Measurements from ENCODE around the gene TOM1. TPM values are rescaled to one million over a fixed set of nuclear protein-coding genes. Genes with fewer than 3 reads are reported as not detected.

The TOM1 gene
- total RNA-seq, 1 experiment from 2014 or later, result 22.3 TPM

DNA sequence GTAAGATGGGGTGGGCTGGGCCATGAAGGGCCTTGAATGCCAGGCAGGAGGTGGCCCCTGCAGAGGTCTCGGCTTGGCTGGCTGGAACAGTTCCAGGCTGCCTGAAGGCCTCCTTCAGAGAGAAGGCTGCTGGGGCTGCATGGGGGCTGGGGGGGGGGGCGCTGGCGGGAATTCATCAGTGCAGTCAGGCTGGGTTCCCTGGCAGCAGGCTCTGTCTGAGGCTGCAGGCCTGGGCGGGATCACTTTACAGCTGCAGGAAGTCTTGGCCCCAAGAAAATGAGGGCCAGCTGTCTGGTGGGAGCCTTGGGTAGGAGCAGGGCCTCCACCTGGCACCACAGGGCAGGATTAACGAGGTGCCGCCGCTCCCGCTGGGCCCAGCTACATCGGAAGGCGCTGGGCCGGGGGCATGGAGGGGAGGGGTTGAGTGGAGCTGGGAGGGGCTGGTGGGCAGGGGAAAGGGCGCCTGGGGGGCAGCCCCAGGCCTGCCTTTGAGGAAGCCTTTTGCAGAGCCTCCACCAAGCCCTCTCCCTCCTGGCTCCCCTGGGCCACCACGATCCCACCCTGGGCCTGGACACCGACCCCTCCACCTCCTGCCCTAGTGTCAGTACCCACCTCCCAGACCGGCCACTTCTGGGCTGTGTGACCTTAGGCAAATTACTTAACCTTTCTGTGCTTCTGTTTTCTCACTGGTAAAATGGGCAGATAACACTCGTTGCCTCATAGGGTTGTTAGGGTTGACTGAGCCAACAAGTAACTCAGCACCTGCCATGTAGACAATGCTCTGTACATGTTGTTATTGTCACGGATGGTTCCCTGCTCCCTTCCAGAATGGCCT lies 50.2 kb downstream of the TOM1 start:
- DNase-seq, result no peak
- H3K4me2 ChIP-seq (ENCODE audit: insufficient read depth, insufficient read length, low read length), result no peak overlapping the region
- no peak overlapping the region for H3K23ac ChIP-seq (ENCODE audit: insufficient read length, low read depth, low read length)
- TF ChIP-seq CTCF (conservative IDR thresholded peaks at IDR 0.05), result no peak
- H4K5ac ChIP-seq (ENCODE audit: insufficient read length, low read depth, low read length), result no peak overlapping the region
- H4K8ac ChIP-seq (replicated peaks; ENCODE audit: insufficient read length, low read depth, low read length), result no peak overlapping the region
- no peaks in the 10 kb centered on the region for H3K79me2 ChIP-seq (ENCODE audit: insufficient read depth, low read length)
- H2AFZ ChIP-seq (ENCODE audit: low read length), result no peak overlapping the region
- no peak overlapping the region for H3K56ac ChIP-seq (ENCODE audit: insufficient read length, low read depth, low read length)
- H2BK120ac ChIP-seq (ENCODE audit: low read depth, low read length, poor library complexity, severe bottlenecking), result no peak overlapping the region
- peaks cover 7% of the 10 kb centered on the region for H3K23me2 ChIP-seq (ENCODE audit: insufficient read length, low read depth, low read length, poor library complexity, severe bottlenecking)
- H2BK15ac ChIP-seq (ENCODE audit: low read depth, low read length), result no peak overlapping the region
- H3K27me3 ChIP-seq (ENCODE audit: insufficient read depth, low read length), result no peaks in the 10 kb centered on the region
- H4K91ac ChIP-seq (ENCODE audit: insufficient read length, low read depth, low read length), result no peak overlapping the region
- no peak overlapping the region for H3K14ac ChIP-seq (ENCODE audit: insufficient read depth, low read length)
- no peak overlapping the region for H2BK5ac ChIP-seq (ENCODE audit: insufficient read length, low read length)
- H3K4me1 ChIP-seq (ENCODE audit: insufficient read depth, low read length), result no peaks in the 10 kb centered on the region; the same call in 1 of the 2 replicates
- Mint-ChIP-seq H3K36me3 (ENCODE audit: insufficient read depth in 1 of 3, low read depth in 3 of 3) (no peaks in the 10 kb centered on the region; a peak in 2 of 7 replicates), H3K27ac (no peak overlapping the region; a peak in 2 of 7 replicates), H3K4me1 (peaks cover 18 to 27% of the 10 kb centered on the region in 2 experiments), H3K4me3 (no peak overlapping the region), H3K9me3 (no peaks in the 10 kb centered on the region), H3K27me3 (ENCODE audit: low read depth) (peaks cover 12% of the 10 kb centered on the region)
- H4K20me1 ChIP-seq (ENCODE audit: control insufficient read depth, insufficient read depth, insufficient read length), result no peaks in the 10 kb centered on the region
- no peak overlapping the region for H3K9ac ChIP-seq (ENCODE audit: extremely low read depth, insufficient read length, low read length)
- no peak overlapping the region for H3K27ac ChIP-seq (ENCODE audit: insufficient read length, low read depth, low read length)
- H2AK5ac ChIP-seq (ENCODE audit: insufficient read length, low read length), result no peak overlapping the region
- H3T11ph ChIP-seq (ENCODE audit: low read length), result no peak overlapping the region
- no peaks in the 10 kb centered on the region for H3K9me3 ChIP-seq (ENCODE audit: control insufficient read depth, low read depth, low read length)
- no peak overlapping the region for H2BK12ac ChIP-seq (ENCODE audit: insufficient read length, low read depth, low read length)
- no peak overlapping the region for H2BK20ac ChIP-seq (ENCODE audit: low read depth, low read length, poor library complexity, severe bottlenecking)
- no peaks in the 10 kb centered on the region for H3K79me1 ChIP-seq (ENCODE audit: insufficient read depth, low read depth, low read length, poor library complexity, severe bottlenecking)
- H3K18ac ChIP-seq (ENCODE audit: insufficient read length, low read depth, low read length), result no peak overlapping the region
- no peak overlapping the region for H3K4ac ChIP-seq (ENCODE audit: low read depth, low read length)
- WGBS (ENCODE audit: extremely low coverage, insufficient read length, low lambda C conversion rate), result no CpG with 5 or more reads among the region's 17 CpGs
